ENCODE measurements around the gene PIWIL4. TPM values are rescaled to one million over a fixed set of nuclear protein-coding genes. Genes with fewer than 3 reads are reported as not detected.

The PIWIL4 gene
- total RNA-seq, 1 donor from 2014 or later = 2.6 TPM

GRCh38 chr11:94657629-94658028 is 90.5 kb downstream of the PIWIL4 start:
- no peak overlapping the region for H3K4me3 Mint-ChIP-seq (ENCODE audit: unreplicated experiment)
- no peak overlapping the region for H3K27ac Mint-ChIP-seq (ENCODE audit: unreplicated experiment)
- peaks cover 3% of the 10 kb centered on the region for H3K9me3 Mint-ChIP-seq (ENCODE audit: low read depth)
- H3K27me3 Mint-ChIP-seq (ENCODE audit: low read depth) = peaks cover 6% of the 10 kb centered on the region
- no peak for TF ChIP-seq CTCF (IDR thresholded peaks at IDR 0.05)
- DNase-seq (ENCODE audit: low spot score) = no peak
- H3K36me3 Mint-ChIP-seq (ENCODE audit: low read depth) = no peaks in the 10 kb centered on the region
- H3K4me1 Mint-ChIP-seq (ENCODE audit: low read depth) = no peaks in the 10 kb centered on the region

- TF ChIP-seq CTCF (IDR thresholded peaks at IDR 0.05) = no peak
- peaks cover 7% of the 10 kb centered on the region for H3K9me3 Mint-ChIP-seq (ENCODE audit: low read depth)
- no peaks in the 10 kb centered on the region for H3K4me1 Mint-ChIP-seq (ENCODE audit: low read depth)
- H3K36me3 Mint-ChIP-seq (ENCODE audit: low read depth) = no peaks in the 10 kb centered on the region
- H3K27ac Mint-ChIP-seq (ENCODE audit: unreplicated experiment) = no peak overlapping the region
- no peak overlapping the region for H3K4me3 Mint-ChIP-seq (ENCODE audit: unreplicated experiment)
- DNase-seq (ENCODE audit: low spot score) = no peak
- H3K27me3 Mint-ChIP-seq (ENCODE audit: low read depth) = peaks cover 6% of the 10 kb centered on the region
Measured at GRCh38 chr11:94658386-94658785, 91.2 kb downstream of the PIWIL4 start.

GRCh38 chr11:94658888-94659287 is 91.7 kb downstream of the PIWIL4 start:
- Mint-ChIP-seq H3K36me3 (ENCODE audit: low read depth) (no peaks in the 10 kb centered on the region), H3K9me3 (ENCODE audit: low read depth) (peaks cover 7% of the 10 kb centered on the region), H3K27ac (ENCODE audit: unreplicated experiment) (no peak overlapping the region), H3K27me3 (ENCODE audit: low read depth) (peaks cover 6% of the 10 kb centered on the region), H3K4me1 (ENCODE audit: low read depth) (no peaks in the 10 kb centered on the region), H3K4me3 (ENCODE audit: unreplicated experiment) (no peak overlapping the region)
- no peak for TF ChIP-seq CTCF (IDR thresholded peaks at IDR 0.05)
- no peak for DNase-seq (ENCODE audit: low spot score)

GRCh38 chr11:94661444-94661843 is 94.3 kb downstream of the PIWIL4 start:
- H3K36me3 Mint-ChIP-seq (ENCODE audit: low read depth) = no peaks in the 10 kb centered on the region
- no peaks in the 10 kb centered on the region for H3K4me1 Mint-ChIP-seq (ENCODE audit: low read depth)
- TF ChIP-seq CTCF (IDR thresholded peaks at IDR 0.05) = no peak

GRCh38 chr11:94662065-94662779 is 95.1 kb downstream of the PIWIL4 start:
- Mint-ChIP-seq H3K27ac (ENCODE audit: unreplicated experiment) (no peak overlapping the region), H3K36me3 (ENCODE audit: low read depth) (no peaks in the 10 kb centered on the region), H3K9me3 (ENCODE audit: low read depth) (peaks cover 7% of the 10 kb centered on the region), H3K4me1 (ENCODE audit: low read depth) (no peaks in the 10 kb centered on the region), H3K4me3 (ENCODE audit: unreplicated experiment) (no peak overlapping the region), H3K27me3 (ENCODE audit: low read depth) (peaks cover 6% of the 10 kb centered on the region)
- no peak for DNase-seq (ENCODE audit: low spot score)
- no peak for TF ChIP-seq CTCF (IDR thresholded peaks at IDR 0.05)

More at GRCh38 chr11:94661444-94661843, 94.3 kb downstream of the PIWIL4 start:
- Mint-ChIP-seq H3K4me3 (ENCODE audit: unreplicated experiment) (no peak overlapping the region), H3K27me3 (ENCODE audit: low read depth) (peaks cover 6% of the 10 kb centered on the region), H3K27ac (ENCODE audit: unreplicated experiment) (no peak overlapping the region), H3K9me3 (ENCODE audit: low read depth) (peaks cover 7% of the 10 kb centered on the region)
- DNase-seq (ENCODE audit: low spot score) = no peak

Measured in chondrocyte (in vitro differentiated cells).